A172 (cell line): ENCODE results near the gene HFE. TPM values are rescaled to one million over a fixed set of nuclear protein-coding genes. Genes with fewer than 3 reads are reported as not detected.
A peak's percentile ranks its signal among the peaks of the same experiment; 100 is the strongest.
"Not testable (repeated sequence)": the region's sequence is repeated elsewhere in the genome, so short reads cannot be mapped to it uniquely, and the experiment has no call there.

ENCODE experiments used
- DNase-seq: peaks from one replicate; pipeline ENCODE4 v3.0.0-alpha.2; 2015; ENCODE audit warnings: low spot score
- total RNA-seq: library from RNA; depleted of rRNA; stranded (reverse); fragments of >200 nt; shearing (Covaris generic); gene quantifications from 2 replicates; pipeline ENCODE4 v1.2.3, GENCODE V29; 2014

HFE gene
- total RNA-seq, 1 experiment from 2014 or later, result 17.0 TPM

DNA sequence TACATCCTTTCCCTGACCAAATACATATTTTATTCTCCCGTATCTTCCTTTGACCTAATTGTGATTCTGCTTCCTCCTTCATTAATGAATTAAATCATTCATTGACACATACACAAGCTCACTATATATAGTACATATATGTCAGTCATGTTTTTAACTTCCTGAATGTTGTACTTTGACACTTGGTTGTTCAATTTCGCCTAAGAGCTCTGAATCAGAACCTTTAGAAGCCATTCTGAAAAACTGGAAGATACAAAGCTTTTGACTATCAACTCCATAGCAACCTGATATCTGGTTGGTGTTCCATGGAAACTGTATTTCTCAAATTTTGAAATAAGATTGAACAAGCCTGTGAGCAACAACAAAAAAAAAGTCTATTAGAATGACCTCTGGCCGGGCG lies 27.3 kb upstream of the HFE start:
- DNase-seq, result no peak

DNA sequence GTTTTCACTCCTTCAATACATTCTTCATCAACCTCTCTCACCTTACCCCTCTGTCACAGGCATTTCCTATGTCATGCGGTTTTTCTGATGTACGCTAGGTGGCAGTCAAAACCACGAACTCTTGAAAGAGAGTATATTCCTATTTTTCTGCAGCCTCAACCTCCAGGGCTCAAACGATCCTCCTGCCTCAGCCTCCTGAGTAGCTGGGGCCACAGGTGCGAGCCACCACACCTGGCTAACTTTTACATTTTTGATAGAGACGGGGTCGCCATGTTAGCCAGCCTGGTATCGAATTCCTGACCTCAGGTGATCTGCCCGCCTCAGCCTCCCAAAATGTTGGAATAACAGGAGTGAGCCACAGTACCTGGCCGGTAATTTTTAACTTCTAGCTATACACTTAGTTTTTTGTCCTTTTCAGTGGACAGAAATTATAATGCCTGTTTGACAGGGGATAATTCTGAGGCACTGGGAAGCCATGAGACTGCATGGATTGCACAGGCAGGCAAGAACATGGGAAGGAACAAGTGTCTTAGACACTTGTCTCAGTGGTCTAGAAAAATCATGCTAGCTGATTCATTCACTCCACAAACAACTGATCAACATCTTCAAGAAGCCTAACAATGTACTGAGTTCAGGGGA lies 22.5 kb upstream of the HFE start:
- DNase-seq, result peak; percentile 49

DNA sequence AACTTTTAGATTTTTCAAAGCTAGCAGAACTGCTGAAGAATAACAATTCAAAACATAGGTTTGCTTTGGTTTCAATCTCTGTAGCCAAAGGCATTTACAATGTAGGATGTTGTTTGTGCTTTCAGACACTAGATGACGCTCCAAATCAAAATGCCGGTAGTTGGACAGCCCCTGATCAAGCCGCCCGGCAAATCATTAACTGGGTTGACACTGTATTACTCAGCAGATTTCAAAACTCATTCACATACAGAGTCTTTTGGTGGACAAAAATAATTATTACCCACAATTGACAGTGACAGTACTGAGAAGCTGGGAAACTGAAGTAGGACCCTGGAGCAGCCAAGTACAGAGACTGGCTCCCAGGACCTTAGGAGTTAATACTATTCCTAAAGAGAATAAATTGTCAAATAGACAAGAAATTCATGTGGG lies 21.3 kb upstream of the HFE start:
- DNase-seq, result peak; percentile 84

DNA sequence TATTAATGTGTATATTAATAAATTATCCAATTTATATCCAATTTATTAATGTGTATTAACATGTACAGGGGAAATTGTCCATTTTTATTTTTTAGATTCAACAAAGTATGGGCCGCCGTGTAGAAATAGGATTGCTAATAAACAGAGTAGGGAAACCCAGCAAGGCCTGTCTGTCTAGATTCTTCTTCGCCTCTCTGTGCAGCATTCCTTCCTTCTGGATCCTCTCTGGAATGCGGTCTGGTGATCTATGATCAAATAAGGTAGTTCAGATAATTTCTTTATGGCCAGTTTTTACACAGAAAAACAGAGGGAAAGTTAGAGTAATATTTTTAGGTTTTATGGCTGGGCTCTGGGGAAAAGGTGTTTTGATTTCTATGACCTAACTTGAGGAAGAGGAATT lies 19.9 kb upstream of the HFE start:
- DNase-seq, result no peak

DNA sequence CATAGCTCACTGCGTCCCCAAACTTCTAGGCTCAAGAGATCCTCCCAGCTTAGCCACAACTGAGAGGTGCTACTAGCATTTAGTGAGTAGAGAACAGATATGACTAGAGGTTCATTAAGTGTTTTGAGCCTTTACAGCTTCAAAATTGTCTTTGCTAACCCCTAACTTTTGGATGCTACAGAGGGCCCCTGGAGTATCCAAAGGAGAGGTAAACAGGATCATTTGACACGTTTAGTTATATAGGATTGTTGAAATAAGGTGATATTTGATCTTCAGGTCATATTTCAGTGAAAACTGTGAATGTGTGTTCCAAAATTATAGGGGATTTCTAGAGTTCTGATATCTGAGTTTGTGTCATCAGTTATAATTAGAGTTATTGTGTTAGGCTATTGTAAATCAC lies 19.2 kb upstream of the HFE start:
- no peak for DNase-seq

DNA sequence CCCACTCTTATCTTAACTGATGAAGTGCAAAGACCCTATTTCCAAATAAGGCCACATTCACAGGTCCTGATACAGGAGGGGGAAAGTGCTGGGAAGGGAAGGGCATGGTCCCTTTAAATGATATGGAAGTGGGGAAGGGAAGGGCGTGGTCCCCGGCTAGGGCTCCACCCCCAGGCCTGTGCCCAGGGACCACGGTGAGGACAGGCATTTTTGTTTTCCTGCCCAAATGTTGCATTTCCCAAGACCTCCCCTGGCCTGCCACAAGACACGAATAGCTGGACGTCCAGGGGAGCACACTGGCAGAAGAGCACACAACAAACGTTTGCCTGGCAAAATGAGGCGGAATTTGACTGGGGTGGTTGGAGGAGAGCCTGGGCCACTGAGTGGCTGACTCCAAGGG lies 16.1 kb upstream of the HFE start:
- no peak for DNase-seq

DNA sequence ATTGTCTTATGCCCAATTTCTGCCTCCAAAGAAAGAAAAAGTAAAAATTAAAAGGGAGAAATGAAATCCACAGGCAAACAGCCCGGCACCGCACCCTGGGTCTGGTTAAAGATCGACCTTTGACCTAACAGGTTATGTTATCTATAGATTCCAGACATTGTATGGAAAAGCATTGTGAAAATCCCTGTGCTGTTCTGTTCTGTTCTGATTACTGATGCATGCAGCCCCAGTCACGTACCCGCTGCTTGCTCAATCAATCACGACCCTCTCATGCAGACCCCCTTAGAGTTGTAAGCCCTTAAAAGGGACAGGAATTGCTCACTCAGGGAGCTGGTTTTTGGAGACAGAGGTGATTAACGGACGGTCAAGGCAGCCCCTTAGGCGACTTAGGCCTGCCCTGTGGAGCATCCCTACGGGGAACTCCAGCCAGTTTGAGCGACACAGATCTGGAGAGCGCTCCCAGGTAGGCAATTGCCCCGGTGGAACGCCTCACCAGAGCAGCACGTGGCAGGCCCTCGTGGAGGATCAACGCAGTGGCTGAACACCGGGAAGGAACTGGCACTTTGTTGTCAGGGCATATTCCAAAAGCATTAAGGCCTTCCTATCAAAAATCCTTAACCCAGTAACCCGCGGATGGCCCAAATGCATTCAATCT lies 12.0 kb upstream of the HFE start:
- no peak for DNase-seq

DNA sequence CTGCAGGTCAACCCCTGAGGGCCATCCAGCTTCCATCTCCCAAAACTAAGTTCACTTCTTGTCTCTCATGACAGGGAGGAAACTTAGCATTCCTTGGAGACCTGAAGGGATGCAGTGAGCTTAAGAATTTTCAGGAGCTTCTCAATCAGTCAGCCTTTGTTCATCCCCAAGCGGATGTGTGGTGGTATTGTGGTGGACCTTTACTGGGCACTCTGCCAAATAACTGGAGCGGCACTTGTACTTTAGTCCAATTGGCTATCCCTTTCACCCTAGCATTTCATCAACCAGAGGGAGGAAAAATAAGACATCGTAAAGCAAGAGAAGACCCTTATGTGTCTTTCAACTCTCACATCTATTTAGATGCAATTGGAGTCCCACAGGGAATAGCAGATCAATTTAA lies 9.2 kb upstream of the HFE start:
- not testable (repeated sequence) for DNase-seq

DNA sequence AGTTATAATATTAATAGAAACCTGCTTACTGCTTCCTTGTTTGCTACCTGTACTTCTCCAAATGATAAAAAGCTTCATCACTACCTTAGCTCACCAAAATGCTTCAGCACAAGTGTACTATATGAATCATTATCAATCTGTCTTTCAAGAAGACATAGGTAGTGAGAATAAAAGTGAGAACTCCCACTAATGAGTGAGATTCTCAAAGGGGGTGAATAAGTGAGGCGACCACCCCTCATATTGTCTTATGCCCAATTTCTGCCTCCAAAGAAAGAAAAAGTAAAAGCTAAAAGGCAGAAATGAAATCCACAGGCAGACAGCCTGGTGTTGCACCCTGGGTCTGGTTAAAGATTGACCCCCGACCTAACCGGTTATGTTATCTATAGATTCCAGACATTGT lies 6.1 kb upstream of the HFE start:
- not testable (repeated sequence) for DNase-seq

DNA sequence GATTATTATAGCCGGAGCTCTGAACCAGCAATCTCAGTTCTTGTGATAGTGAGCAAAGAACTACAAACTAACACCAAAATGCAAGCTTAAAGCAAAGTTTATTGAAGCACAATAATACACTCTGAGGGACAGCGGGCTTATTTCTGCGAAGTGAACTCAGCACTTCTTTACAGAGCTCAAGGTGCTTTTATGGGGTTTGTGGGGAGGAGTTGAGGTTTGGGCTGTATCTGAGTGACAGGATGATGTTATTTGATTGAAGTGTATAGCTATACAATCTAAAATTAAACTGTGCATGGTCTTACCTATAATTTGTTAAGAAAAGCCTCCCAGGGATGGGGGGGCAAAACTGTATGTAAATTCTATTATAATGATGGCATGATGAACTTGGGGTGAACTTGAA lies 1.0 kb upstream of the HFE start:
- DNase-seq, result no peak

DNA sequence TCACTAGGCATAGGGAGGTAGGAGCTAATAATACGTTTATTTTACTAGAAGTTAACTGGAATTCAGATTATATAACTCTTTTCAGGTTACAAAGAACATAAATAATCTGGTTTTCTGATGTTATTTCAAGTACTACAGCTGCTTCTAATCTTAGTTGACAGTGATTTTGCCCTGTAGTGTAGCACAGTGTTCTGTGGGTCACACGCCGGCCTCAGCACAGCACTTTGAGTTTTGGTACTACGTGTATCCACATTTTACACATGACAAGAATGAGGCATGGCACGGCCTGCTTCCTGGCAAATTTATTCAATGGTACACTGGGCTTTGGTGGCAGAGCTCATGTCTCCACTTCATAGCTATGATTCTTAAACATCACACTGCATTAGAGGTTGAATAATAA lies 1.1 kb downstream of the HFE start:
- DNase-seq, result no peak

DNA sequence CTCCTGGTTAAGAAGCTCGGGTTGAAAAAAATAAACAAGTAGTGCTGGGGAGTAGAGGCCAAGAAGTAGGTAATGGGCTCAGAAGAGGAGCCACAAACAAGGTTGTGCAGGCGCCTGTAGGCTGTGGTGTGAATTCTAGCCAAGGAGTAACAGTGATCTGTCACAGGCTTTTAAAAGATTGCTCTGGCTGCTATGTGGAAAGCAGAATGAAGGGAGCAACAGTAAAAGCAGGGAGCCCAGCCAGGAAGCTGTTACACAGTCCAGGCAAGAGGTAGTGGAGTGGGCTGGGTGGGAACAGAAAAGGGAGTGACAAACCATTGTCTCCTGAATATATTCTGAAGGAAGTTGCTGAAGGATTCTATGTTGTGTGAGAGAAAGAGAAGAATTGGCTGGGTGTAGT lies 2.0 kb downstream of the HFE start:
- DNase-seq, result no peak

DNA sequence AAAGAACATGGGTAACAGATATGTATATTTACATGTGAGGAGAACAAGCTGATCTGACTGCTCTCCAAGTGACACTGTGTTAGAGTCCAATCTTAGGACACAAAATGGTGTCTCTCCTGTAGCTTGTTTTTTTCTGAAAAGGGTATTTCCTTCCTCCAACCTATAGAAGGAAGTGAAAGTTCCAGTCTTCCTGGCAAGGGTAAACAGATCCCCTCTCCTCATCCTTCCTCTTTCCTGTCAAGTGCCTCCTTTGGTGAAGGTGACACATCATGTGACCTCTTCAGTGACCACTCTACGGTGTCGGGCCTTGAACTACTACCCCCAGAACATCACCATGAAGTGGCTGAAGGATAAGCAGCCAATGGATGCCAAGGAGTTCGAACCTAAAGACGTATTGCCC lies 5.2 kb downstream of the HFE start:
- DNase-seq, result no peak

DNA sequence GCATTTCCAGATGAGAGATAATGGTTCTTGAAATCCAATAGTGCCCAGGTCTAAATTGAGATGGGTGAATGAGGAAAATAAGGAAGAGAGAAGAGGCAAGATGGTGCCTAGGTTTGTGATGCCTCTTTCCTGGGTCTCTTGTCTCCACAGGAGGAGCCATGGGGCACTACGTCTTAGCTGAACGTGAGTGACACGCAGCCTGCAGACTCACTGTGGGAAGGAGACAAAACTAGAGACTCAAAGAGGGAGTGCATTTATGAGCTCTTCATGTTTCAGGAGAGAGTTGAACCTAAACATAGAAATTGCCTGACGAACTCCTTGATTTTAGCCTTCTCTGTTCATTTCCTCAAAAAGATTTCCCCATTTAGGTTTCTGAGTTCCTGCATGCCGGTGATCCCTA lies 6.8 kb downstream of the HFE start:
- no peak for DNase-seq

DNA sequence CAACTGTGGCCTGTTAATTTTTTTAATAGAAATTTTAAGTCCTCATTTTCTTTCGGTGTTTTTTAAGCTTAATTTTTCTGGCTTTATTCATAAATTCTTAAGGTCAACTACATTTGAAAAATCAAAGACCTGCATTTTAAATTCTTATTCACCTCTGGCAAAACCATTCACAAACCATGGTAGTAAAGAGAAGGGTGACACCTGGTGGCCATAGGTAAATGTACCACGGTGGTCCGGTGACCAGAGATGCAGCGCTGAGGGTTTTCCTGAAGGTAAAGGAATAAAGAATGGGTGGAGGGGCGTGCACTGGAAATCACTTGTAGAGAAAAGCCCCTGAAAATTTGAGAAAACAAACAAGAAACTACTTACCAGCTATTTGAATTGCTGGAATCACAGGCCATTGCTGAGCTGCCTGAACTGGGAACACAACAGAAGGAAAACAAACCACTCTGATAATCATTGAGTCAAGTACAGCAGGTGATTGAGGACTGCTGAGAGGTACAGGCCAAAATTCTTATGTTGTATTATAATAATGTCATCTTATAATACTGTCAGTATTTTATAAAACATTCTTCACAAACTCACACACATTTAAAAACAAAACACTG lies 10.1 kb downstream of the HFE start:
- peak; percentile 52 for DNase-seq

DNA sequence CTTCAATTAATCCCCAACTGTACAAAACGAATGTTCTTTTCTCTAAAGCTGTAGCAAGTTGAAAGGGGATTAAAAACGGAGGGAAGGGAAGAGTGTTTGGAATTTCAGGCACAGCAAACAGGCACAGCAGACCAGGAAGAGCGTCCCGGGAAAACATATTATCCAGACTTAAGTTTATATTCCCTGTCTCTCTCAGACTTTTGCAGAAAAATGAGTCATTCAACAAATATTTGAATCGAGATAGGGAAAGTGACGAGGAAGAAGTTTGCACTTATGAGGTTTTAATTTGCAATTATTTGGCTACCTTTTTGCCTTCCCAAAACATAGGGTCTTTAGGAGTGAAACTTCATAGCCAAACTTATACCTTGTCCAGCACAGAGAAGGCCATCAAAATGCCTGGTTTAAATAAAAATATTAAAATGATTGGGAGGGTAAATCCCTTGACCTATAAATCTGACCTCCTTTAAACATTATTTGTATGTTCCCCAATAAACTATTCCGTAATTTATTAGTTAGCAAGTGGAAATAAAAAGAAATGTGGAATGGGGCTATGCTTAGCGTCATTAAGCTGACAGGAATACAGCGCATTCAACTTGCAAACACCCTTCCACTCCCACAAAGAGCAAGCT lies 16.0 kb downstream of the HFE start:
- DNase-seq, result peak; percentile 53

DNA sequence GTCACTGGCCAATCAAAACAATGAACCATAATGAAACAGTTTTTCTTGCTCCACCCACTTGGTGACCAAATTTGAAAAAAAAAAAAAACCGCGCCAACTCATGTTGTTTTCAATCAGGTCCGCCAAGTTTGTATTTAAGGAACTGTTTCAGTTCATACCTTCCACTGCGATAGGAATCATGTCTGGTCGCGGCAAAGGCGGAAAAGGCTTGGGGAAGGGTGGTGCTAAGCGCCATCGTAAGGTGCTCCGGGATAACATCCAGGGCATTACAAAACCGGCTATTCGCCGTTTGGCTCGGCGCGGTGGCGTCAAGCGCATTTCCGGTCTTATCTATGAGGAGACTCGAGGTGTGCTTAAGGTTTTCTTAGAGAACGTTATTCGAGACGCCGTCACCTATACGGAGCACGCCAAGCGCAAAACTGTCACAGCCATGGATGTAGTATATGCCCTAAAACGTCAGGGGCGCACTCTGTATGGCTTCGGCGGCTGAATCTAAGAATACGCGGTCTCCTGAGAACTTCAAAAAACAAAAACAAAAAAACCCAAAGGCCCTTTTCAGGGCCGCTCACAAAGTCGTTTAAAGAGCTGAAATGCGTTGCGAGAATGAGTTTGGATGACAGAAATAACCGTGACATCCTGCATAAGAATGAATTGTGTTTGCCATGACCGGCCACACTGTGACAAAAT lies 16.7 kb downstream of the HFE start:
- peak; percentile 93 for DNase-seq

DNA sequence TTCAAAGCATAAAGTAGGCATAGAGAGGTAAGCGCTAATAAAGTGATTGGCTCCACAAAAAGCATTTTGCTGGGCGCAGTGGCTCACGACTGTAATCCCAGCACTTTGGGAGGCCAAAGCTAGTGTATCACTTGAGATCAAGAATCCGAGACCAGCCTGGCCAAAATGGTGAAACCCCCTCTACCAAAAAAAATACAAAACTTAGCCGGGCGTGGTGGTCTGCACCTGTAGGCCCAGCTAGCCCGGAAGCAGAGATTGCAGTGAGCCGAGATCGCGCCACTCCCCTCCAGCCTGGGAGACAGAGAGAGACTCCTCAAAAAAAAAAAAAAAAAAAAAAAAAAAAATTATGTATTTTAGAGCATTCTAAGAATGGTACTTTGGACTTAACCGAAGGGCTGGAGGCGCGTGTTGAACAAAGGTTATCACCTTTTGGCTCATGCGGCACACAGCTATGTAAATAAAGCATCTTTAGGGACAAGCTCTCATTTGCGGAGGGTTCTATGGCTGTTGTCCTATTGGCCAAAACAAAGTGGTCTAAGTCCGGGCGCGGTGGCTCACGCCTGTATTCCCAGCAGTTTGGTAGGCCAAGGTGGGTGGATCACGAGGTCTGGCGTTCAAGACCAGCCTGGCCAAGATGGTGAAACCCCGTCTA lies 17.4 kb downstream of the HFE start:
- peak; percentile 15 for DNase-seq

DNA sequence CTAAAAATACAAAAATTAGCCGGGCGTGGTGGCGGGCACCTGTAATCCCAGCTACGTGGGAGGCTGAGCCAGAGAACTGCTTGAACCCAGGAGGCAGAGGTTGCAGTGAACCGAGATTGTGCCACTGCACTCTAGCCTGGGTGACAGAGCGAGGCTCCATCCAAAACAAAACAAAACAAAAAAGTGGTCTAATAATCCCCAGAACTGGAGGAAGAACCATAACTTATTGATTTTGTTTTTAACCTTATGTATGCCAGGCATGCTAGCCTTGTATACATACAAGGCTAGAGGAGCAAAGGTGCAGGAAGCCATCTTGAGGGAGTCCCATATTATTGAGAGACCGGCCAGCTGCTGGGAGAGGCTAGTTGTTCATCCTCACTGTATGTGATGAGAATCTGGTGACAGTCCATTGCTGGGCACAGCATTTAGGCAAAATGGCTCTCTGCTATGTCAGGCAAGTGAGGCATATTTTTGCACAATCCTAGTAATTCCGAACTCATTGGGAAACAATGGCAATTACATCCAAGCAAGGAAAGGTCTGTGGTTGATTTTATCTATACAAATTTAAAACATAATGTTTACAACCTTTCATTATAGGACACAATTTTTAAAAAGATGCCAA lies 18.0 kb downstream of the HFE start:
- no peak for DNase-seq

DNA sequence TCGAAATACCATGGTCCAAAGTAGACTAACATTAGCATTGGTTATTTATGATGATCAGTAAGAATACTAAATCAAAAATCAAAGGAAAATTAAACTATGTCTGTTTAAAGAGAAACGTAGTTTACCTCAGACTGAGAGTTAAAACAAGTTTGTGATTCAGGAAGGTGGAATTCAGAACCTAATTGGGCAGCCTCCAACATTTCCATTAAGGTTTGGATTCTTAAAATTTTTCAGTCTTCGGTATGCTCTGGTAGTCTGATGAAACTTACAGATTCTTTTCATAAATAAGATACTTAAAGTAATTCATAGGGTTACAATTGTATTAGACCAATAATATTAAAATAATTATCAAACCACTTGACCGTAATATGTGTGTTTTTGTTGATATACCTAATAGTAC lies 18.6 kb downstream of the HFE start:
- DNase-seq, result no peak

DNA sequence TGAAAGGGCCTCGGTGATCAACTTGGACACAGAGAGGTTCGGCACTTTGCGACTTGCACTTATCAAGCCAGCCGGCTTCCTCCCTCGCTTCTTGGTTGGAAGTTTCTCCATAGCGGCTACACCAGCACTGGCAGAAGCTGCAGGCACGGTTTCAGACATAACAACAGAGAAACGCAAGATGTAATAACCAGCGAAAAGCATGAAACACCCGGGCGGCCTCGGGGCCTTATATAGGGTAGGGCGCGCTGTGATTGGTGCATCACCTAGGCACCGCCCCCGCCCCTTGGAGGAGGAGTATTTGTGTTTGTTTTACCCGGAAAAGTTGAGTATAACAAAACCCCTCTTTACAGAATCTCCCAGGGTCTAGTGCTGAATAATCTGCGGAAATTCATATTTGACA lies 20.7 kb downstream of the HFE start:
- DNase-seq, result no peak
